IPS DF 6.9 (cell line): ENCODE results near the gene ARID3B.

Experiments
- DNase-seq: peaks from one replicate; pipeline ENCODE4 v3.0.0-alpha.2; 2013; ENCODE audit warnings: low read depth, low spot score
- H3K27ac ChIP-seq: one replicate; pipeline ENCODE4 v1.5.1; 2013; ENCODE audit warnings: low read length, control low read depth
- H3K27me3 ChIP-seq: 2 replicates; pipeline ENCODE4 v1.6.1; 2013; ENCODE audit warnings: mild to moderate bottlenecking, low read length; ENCODE audit not compliant: control insufficient read depth, insufficient read depth
- H3K36me3 ChIP-seq: 2 replicates; pipeline ENCODE4 v1.6.1; 2013; ENCODE audit warnings: low read length; ENCODE audit not compliant: control insufficient read depth, insufficient read depth
- H3K4me1 ChIP-seq: 2 replicates; pipeline ENCODE4 v1.6.1; 2013; ENCODE audit warnings: low read length; ENCODE audit not compliant: control insufficient read depth, insufficient read depth
- H3K4me3 ChIP-seq: 2 replicates; pipeline ENCODE4 v1.5.1; 2013; ENCODE audit warnings: mild to moderate bottlenecking, low read length
- H3K9me3 ChIP-seq: 2 replicates; pipeline ENCODE4 v1.6.1; 2013; ENCODE audit warnings: low read length, inconsistent platforms; ENCODE audit not compliant: control insufficient read depth, insufficient read depth
- WGBS: extraction: QIAGEN DNeasy Blood & Tissue Kit; methylation state at CpG from one replicate; pipeline ENCODE4 v1.1.7; 2013; ENCODE audit warnings: mixed read lengths, missing lambda C conversion rate; ENCODE audit not compliant: insufficient read length, insufficient coverage; 5-methylcytosine and 5-hydroxymethylcytosine counted together

The ARID3B gene

GRCh38 chr15:74636984-74637383 is 96.0 kb downstream of the ARID3B start:
- Histone ChIP-seq H3K27ac (no peak overlapping the region), H3K9me3 (no peaks in the 10 kb centered on the region), H3K4me3 (no peak overlapping the region), H3K36me3 (peaks cover 3% of the 10 kb centered on the region; the same call in 1 of the 2 replicates), H3K27me3 (no peaks in the 10 kb centered on the region), H3K4me1 (no peaks in the 10 kb centered on the region)
- no peak for DNase-seq
- no CpG with 5 or more reads among the region's 1 CpG for WGBS

GRCh38 chr15:74641151-74641550 is 100.1 kb downstream of the ARID3B start:
- Histone ChIP-seq H3K36me3 (no peaks in the 10 kb centered on the region), H3K27ac (no peak overlapping the region), H3K27me3 (no peaks in the 10 kb centered on the region), H3K4me1 (no peaks in the 10 kb centered on the region), H3K4me3 (no peak overlapping the region), H3K9me3 (no peaks in the 10 kb centered on the region)
- no peak for DNase-seq
- WGBS, result no CpG with 5 or more reads among the region's 1 CpG

GRCh38 chr15:74642348-74642733 is 101.3 kb downstream of the ARID3B start:
- Histone ChIP-seq H3K4me3 (no peak overlapping the region), H3K36me3 (no peaks in the 10 kb centered on the region), H3K4me1 (no peaks in the 10 kb centered on the region), H3K27ac (no peak overlapping the region), H3K27me3 (no peaks in the 10 kb centered on the region), H3K9me3 (no peaks in the 10 kb centered on the region)
- no CpG with 5 or more reads among the region's 4 CpGs for whole genome bisulfite sequencing
- no peak for DNase-seq

GRCh38 chr15:74642734-74643664 is 102.0 kb downstream of the ARID3B start:
- Histone ChIP-seq H3K9me3 (no peaks in the 10 kb centered on the region), H3K4me3 (no peak overlapping the region), H3K4me1 (no peaks in the 10 kb centered on the region), H3K36me3 (no peaks in the 10 kb centered on the region), H3K27me3 (no peaks in the 10 kb centered on the region), H3K27ac (no peak overlapping the region)
- WGBS, result no CpG with 5 or more reads among the region's 11 CpGs
- no peak for DNase-seq

GRCh38 chr15:74643665-74644204 is 102.7 kb downstream of the ARID3B start:
- H3K9me3 ChIP-seq, result no peaks in the 10 kb centered on the region
- H3K27ac ChIP-seq, result no peak overlapping the region
- no peaks in the 10 kb centered on the region for H3K4me1 ChIP-seq
- no peaks in the 10 kb centered on the region for H3K27me3 ChIP-seq
- WGBS, result no CpG with 5 or more reads among the region's 2 CpGs
- H3K36me3 ChIP-seq, result no peaks in the 10 kb centered on the region
- no peak for DNase-seq
- no peak overlapping the region for H3K4me3 ChIP-seq

GRCh38 chr15:74646480-74646879 is 105.5 kb downstream of the ARID3B start:
- H3K4me3 ChIP-seq, result no peak overlapping the region
- no peaks in the 10 kb centered on the region for H3K4me1 ChIP-seq
- H3K9me3 ChIP-seq, result no peaks in the 10 kb centered on the region
- DNase-seq, result no peak
- no peaks in the 10 kb centered on the region for H3K27me3 ChIP-seq
- no peak overlapping the region for H3K27ac ChIP-seq
- no peaks in the 10 kb centered on the region for H3K36me3 ChIP-seq
